K562 (cell line): ENCODE measurements around the gene DDT.
"Not testable (repeated sequence)": the region's sequence is repeated elsewhere in the genome, so short reads cannot be mapped to it uniquely, and the experiment has no call there.

ENCODE experiments used
- ATF3 ChIP-seq, 2 experiments: fragments of 450-650 bp in 1 of 2; sonication (generic) in 1 of 2; formaldehyde crosslinking in 1 of 2; IDR thresholded peaks in 1 of 2; conservative IDR thresholded peaks in 1 of 2; 2 replicates each; pipeline versions ENCODE4 v1.6.1 to v1.8.1; 2016 to 2023; ENCODE audit warnings: mild to moderate bottlenecking in 2 of 2, moderate library complexity in 2 of 2, inconsistent platforms in 1 of 2, missing genetic modification reagents in 1 of 2
- ATF4 ChIP-seq: fragments of 450-650 bp; formaldehyde crosslinking; IDR thresholded peaks from 2 replicates; pipeline ENCODE4 v1.4.0; 2022; ENCODE audit warnings: mild to moderate bottlenecking, moderate library complexity
- BCL6 ChIP-seq: fragments of 250-450 bp; sonication (Bioruptor Pico); IDR thresholded peaks from 2 replicates; pipeline ENCODE4 v1.4.0; 2020
- CREB1 ChIP-seq, 2 experiments: sonication (generic) in 1 of 2; formaldehyde crosslinking in 1 of 2; IDR thresholded peaks; 2 replicates each; pipeline versions ENCODE4 v1.6.1 to v1.8.0; 2012 to 2022; ENCODE audit warnings: inconsistent platforms in 1 of 2, mild to moderate bottlenecking in 1 of 2, missing genetic modification reagents in 1 of 2, moderate library complexity in 1 of 2
- CTCF ChIP-seq, 3 experiments: IDR thresholded peaks in 2 of 3; conservative IDR thresholded peaks in 1 of 3; 2 replicates each; pipeline ENCODE4 v1.5.1; 2011 to 2012; ENCODE audit warnings: low read length in 3 of 3, mild to moderate bottlenecking in 3 of 3, control low read depth in 2 of 3, improper control_type of control experiment in 1 of 3, inconsistent platforms in 1 of 3, low read depth in 1 of 3, mixed read lengths in 1 of 3, moderate library complexity in 1 of 3; ENCODE audit not compliant: insufficient read depth in 2 of 3
- EZH2 ChIP-seq: IDR thresholded peaks from 2 replicates; pipeline ENCODE4 v1.6.1; 2012; ENCODE audit warnings: low read depth, mild to moderate bottlenecking, inconsistent platforms, low read length, borderline replicate concordance
- GABPA ChIP-seq: fragments of 200-800 bp; sonication (Bioruptor generic); conservative IDR thresholded peaks from 2 replicates; pipeline ENCODE4 v1.6.1; 2016; ENCODE audit warnings: low read depth, missing genetic modification characterization, missing compliant biosample characterization
- GTF2F1 ChIP-seq: IDR thresholded peaks from 2 replicates; pipeline ENCODE4 v1.6.1; 2011; ENCODE audit warnings: low read depth, low read length, improper control_type of control experiment
- HDAC2 ChIP-seq: fragments of 450-650 bp; IDR thresholded peaks from 2 replicates; pipeline ENCODE4 v1.6.1; 2016; ENCODE audit warnings: mild to moderate bottlenecking
- HMGXB4 ChIP-seq: sonication (generic); formaldehyde crosslinking; IDR thresholded peaks from 2 replicates; pipeline ENCODE4 v1.8.1; 2023; ENCODE audit warnings: mild to moderate bottlenecking, missing genetic modification reagents
- TCF3 ChIP-seq: sonication (generic); formaldehyde crosslinking; IDR thresholded peaks from 2 replicates; pipeline ENCODE4 v1.4.0; 2020; ENCODE audit warnings: mild to moderate bottlenecking, missing genetic modification reagents
- ZNF354B ChIP-seq: fragments of 250-450 bp; sonication (Bioruptor Pico); IDR thresholded peaks from 2 replicates; pipeline ENCODE4 v1.4.0; 2020
- ZNF830 ChIP-seq: fragments of 250-450 bp; sonication (Bioruptor Pico); IDR thresholded peaks from 2 replicates; pipeline ENCODE4 v1.5.0; 2021; ENCODE audit warnings: mild to moderate bottlenecking
- ZZZ3 ChIP-seq: fragments of 450-650 bp; IDR thresholded peaks from 2 replicates; pipeline ENCODE4 v1.6.1; 2016; ENCODE audit warnings: antibody characterized with exemption, mild to moderate bottlenecking, moderate library complexity

- not testable (repeated sequence) for TF ChIP-seq CTCF (IDR thresholded peaks at IDR 0.05 in 2 of 3, conservative IDR thresholded peaks at IDR 0.05 in 1 of 3; ENCODE audit: insufficient read depth in 2 of 3, low read depth in 1 of 3, low read length in 3 of 3); ZZZ3; GABPA (tag); CREB1 (IDR thresholded peaks at IDR 0.05); CREB1 (CRISPR knock-in tag; IDR thresholded peaks at IDR 0.05); BCL6 (CRISPR knock-in tag); ATF4; TCF3 (CRISPR knock-in tag); GTF2F1; EZH2; HMGXB4 (CRISPR knock-in tag); ATF3 (IDR thresholded peaks at IDR 0.05); ATF3 (CRISPR knock-in tag; conservative IDR thresholded peaks at IDR 0.05); HDAC2; ZNF354B (CRISPR knock-in tag); ZNF830 (CRISPR knock-in tag)
Observed at GRCh38 chr22:23947391-23947790, 26.9 kb downstream of the DDT start.
